Right renal cortex interstitium (tissue), 3 donors: ENCODE data around the gene PRM1. TPM values are rescaled to one million over a fixed set of nuclear protein-coding genes. Genes with fewer than 3 reads are reported as not detected.
"Not testable (repeated sequence)": the region's sequence is repeated elsewhere in the genome, so short reads cannot be mapped to it uniquely, and the experiment has no call there.

Source experiments
- DNase-seq, 3 donors: peaks; one replicate each; pipeline ENCODE4 v3.0.0-alpha.2; 2013; ENCODE audit warnings: low read depth in 3 of 3, low spot score in 2 of 3
- polyA plus RNA-seq, 3 donors: library from polyadenylated mRNA; unstranded; fragments of 120-200 nt; gene quantifications; one replicate each; pipeline ENCODE4 v1.2.1, GENCODE V29; 2013; ENCODE audit not compliant: insufficient read length in 3 of 3

PRM1 gene
- polyA plus RNA-seq, 3 donors = not detected

DNA sequence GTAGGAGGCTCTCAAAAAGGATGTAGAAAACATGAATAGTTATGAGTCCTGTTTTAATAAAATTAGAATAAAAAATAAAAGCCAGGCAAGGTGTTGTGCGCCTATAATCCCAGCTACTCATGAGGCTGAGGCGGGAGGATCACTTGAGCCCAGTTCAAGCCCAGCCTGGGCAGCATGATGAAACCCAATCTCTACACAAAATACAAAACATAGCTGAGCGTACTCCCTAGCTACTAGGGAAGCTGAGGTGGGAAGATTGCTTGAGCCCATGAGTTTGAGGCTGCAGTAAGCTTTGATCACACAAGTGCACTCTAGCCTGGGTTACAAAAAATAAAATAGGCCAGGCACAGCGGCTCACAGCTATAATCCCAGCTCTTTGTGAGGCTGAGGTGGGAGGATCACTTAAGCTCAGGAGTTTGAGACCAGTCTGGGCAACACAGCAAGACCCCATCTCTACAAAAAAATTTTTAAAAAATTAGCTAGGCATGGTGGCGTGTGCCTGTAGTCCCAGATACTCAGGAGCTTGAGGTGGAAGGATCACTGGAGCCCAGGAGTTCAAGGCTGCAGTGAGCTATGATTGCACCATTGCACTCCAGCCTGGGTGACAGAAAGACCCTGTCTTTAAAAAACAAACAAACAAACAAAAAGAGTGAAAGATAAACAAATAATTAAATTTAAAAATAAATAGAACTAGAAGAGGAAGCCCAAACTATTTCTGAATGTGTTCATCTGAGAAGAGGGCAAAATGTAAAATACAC, 17.2 kb upstream of the PRM1 start:
- DNase-seq = no peak

DNA sequence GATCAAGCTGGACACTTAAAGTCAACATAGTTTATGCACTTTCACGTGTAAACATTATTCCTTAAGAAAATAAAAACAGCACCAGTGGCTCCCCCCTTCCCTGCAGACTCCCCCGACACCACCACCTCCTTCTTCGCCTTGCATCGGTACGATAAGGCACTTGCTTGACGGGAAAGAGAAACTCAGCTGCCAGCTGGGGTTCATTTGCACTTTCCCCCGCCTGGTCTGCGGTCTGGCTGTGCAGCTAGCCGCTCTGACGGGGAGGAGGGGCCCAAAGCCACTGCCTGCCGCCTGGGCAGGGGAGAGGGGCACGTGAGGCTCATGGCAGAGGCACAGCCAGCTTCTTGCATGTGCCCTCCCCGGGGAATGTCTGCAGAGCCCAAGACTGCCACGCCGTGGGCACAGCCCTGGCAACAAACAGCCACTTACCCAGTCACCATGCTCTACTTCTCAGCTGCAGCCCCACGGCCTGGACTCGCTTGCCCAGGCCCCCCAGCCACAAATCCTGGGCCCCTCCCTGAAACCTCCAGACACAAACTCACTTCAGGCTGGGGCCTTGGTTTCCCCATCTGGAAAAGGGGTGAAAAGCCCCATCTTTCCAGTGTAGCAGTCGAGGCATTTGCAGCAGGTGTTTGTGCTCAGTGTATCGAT, 16.5 kb upstream of the PRM1 start:
- peak in 1 of 3 donors; percentile 47 for DNase-seq

DNA sequence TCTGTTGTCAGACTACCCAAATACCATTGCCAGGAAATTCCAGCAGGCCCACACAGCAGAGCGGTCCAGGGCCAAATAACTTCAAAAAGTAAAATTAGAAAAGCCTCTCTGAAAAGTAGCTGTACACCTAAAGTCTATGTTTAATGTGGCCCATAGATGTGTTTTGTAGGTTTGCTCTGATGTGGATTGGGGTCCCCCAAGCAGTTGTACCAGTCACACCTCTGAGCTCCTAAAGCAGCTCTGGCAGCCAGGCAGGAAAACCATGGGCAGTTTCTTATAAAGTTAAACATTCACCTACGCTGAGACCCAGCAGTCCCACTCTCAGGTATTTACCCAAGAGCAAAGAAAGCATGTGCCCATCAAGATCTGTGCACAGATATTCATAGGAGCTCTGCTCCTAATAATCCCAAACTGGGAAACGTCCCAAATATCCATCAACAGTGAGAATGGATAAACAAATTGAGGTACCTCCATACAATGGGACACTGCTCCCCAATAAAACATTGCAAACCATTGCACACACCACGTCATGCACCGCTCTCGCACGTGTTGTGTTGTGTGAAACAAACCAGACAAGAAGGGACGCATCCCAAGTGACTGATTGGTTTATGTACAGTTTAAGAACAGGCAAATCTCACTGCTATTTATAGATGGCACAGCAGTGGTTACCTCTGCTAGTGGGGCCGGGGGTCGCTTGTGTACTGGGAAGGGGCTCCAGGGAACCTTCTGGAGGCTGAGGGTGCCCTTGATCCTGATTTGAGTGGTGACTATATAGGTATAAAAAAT, 15.8 kb upstream of the PRM1 start:
- no peak for DNase-seq

DNA sequence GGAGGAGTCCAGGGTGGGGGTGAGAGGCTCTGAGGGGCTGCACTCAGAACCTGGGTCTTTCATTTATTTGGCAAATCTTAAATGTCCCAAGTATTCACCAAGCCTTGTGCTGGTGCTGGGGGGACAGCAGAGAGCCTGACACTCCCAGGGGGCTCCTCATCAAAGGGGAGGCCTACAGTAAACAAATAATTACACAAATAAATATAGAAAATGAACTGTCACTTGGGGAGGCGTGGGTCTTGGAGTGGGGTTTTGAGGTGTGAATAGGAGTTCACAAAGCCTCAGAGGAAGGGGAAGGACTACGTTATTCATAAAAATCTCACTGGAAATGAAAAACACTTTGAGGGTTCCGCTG, 15.2 kb upstream of the PRM1 start:
- no peak for DNase-seq

DNA sequence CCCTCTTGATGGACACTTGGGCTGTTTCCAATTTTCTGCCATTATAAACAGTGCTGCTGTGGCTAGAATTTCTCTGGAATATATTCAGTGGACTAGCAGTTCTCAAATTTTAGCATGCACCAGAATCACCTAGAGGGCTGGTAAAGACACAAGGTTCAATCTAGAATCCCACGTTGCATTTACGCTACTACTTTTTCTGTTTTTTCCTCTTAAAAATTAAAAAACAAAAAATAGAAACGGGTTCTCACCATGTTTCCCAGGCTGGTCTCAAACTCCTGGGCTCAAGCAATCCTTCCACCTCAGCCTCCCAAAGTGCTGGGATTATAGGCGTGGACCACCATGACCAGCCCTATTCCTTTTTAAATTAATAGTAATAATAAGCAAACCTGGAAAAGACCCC, 14.5 kb upstream of the PRM1 start:
- DNase-seq = no peak

DNA sequence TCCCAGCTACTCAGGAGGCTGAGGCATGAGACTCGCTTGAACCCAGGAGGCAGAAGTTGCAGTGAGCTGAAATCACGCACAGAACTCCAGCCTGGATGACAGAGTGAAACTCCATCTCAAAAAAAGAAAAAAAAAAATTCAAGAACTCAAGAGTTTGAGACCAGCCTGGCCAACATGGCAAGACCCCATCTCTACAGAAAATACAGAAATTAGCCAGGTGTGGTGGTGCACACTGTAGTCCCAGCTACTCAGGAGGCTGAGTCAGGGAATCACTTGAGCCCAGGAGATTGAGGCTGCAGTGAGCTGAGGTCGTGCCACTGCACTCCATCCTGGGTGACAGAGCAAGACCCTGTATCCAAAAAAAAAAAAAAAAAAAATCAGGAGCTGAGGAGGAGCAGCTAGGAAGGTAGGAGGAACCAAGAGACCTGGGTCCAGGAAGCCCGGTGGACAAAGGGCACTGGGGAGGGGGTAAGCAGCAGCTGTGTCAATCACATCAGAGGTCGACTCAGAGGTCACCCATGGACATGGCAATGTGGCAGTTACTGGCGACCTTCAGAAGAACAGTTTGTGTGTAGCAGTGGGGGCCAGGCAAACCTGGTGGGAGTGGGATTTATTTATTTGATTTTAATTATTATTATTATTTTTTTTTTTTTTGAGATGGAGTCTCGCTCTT, 11.1 kb upstream of the PRM1 start:
- DNase-seq = no peak

DNA sequence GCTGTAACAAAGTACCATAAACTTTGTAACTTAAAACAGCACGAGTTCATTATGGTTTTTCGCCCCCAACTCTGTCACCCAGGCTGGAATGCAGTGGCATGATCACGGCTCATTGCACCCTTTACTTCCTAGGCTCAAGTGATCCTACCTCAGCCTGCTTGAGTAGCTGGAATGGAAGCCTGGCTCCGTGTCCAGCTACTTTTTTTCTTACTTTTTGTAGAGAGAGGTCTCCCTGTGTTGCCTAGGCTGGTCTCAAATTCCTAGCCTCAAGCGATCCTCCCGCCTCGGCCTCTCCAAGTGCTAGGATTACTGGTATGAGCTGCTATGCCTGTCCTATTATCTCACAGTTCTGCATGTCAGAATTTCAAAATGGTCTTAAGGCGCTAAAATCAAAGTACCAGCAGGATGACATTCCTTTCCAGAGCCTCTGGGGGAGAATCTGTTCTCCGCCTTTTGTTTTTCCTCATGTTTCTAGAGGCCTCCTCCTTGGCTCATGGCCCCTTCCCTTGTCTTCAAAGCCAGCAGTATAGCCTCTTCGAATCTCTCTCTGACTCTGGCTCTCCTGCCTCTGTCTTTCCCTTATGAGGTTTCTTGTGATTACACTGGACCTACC, 10.1 kb upstream of the PRM1 start:
- peak in 2 of 3 donors; percentile 31 to 61 for DNase-seq

DNA sequence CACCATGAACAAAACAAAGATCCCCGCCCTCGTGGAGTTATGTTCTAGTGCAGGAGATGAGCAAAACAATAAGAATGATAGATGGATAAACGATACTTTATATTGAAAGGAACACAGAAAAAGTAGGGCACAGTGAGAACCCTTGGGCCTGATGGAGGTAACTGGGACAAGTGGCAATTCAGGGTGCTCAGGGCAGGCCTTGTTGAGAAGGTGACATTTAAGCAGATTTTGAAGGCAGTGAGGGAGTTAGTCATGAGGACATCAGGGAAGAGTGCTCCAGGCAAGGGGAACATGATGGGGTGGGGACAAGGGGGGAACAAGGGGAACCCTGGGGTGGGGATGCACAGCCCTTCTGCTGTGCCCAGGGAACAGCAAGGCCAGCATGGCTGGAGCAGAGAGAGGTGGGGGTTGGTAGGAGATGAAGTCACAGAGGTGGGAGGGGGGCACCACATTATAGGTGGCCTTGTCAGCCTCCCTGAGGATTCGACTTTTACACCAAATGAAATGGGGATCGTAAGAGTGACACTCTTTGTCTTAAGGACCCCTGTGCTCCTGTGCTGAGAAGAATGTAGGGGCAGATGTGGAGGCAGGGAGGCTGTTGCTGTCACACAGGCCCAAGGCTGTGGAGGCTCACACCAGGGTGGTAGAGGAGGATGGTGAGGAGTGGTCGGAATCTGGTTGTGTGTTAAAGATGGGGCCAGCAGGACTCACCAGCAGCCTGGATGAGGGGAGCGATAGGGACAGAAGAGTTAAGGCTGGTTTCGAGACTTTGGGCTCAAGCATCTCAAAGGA, 9.2 kb upstream of the PRM1 start:
- DNase-seq = no peak

DNA sequence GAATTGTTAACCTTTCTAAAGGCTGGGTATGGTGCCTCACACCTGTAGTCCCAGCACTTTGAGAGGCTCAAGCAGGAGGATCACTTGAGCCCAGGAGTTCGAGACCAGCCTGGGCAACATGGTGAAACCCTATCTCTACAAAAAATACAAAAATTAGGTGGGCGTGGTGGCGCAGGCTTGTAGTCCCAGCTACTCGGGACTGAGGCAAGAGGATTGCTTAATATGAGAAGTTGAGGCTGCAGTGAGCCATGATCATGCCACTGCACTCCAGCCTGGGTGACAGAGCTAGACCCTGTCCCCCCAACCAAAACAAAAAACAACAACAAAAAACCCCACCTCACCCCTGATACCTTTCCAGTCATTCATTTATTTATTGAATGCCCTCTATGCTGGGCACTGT, 8.6 kb upstream of the PRM1 start:
- DNase-seq = not testable (repeated sequence)

DNA sequence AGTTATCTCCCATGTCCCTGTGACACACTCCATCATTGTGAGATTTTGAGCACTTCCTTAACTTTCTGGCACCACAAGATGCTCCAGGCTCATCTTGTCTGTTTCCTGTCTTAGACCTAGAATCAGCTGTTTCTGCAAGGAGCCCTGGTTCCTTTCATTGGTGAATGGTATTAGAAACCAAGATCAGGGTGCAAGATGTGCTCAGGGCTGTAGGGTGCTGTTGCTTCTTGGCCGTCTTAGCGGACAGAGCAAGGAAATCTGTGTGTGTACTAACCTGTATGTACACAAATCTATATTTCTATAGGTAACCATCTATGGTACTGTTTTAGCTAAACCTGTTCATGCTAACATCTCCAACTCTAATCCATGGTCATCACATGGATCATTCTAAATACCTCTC, 8.1 kb upstream of the PRM1 start:
- DNase-seq = no peak

DNA sequence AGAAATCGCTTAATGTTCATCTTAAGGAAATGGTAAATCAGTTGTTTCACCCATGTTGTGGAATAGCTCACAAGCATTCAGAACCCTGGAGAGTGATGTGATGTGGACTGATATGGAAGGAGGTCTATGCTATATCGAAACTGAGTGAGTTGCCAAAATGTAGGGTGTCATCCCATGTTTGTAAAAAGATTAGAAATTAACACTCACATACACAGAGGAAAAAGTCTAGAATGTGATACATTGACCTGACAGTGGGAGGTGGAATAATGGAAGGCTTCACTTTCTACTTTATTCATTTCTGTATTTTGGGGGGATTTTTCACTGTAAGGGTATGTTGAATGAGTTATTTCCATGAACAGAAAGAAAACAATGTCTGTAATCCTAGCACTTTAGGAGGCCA, 4.7 kb upstream of the PRM1 start:
- no peak for DNase-seq

DNA sequence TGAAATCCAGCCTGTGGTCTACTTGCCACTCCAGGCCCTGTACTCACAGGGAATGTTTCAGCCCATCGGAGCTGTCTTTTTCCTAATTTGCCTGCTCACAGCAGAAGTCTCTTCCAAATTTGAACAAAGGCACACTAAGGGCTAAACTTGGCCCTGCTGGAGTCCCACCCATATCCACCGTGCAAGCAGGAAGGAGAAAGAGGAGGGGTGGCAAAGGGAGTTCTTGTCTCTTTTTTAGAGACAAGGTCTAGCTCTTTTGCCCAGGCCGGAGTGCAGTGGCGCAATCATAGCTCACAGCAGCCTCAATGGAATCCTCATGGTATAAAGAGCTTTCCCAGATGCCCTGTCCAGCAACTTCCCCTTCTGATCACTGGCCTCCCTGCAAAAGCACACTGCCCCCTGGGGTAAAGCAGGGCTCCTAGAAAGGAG, 2.7 kb upstream of the PRM1 start:
- no peak for DNase-seq

DNA sequence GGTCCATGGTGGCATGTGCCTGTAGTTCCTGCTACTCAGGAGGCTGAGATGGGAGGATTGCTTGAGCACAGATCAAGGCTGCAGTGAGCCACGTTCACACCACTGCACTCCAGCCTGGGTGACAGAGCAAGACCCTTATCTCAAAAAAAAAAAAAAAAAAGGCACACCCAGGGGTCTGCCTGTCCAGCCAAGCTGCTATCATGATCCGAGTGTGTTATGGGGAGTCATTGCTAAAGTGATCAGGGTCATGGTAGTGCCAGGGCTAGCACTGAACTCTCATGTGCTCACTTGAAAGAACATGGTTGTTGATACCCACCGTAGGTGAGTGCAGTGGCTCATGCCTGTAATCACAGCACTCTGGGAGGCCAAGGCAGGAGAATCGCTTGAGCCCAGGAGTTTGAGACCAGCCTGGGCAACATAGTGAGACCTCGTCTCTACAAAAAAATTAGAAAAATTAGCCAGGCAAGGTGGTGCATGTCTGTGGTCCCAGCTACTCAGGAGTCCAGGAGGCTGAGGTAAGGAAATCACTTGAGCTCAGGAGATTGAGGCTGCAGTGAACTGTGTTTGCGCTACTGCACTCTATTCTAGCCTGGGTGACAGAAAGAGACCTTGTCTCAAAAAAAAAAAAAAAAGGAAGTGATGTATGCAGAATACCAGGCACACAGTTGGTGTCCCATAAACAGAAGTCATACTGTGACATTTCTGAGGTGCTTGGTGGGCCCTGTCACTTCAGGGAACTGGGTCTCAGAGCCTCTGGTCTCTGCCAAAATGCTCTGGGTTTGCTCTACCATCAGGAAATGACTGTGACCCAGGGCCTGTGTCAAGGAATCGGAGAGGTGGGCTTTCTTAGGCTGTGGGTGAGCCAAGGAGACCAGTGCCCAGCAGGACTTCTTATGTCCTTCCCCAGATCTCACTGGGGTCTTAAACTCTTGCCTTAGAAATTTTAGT, 2.2 kb downstream of the PRM1 start:
- DNase-seq = no peak

DNA sequence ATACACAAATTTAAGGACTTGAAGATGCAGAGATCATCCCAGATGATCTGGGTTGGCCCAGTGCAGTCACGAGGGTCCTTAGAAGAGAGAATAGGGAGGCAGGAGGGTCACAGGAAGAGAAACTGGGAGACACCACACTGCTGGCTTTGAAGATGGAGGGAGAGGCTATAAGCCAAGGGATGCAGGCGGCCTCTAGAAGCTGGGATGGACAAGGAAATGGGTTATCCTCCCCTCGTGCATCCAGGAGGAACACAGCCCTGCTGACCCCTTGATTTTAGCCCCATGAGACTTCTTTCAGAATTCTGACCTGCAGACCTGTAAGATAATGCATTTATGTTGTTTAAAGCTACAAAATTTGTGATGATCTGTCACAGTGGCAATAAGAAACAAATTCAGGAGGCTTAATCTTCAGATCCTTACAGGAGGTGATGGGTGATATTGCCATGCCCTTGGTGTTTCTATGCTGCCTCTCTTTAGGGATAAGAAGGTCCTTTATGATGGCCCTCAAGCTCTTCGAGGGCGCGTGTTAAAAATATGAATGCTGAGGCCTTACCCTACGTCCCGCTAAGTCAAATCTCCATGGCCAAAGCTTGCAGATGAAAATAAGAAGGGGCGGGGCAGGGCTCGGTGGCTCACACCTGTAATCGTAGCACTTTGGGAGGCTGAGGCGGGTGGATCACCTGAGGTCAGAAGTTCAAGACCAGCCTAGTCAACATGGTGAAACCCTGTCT, 3.4 kb downstream of the PRM1 start:
- DNase-seq = no peak

DNA sequence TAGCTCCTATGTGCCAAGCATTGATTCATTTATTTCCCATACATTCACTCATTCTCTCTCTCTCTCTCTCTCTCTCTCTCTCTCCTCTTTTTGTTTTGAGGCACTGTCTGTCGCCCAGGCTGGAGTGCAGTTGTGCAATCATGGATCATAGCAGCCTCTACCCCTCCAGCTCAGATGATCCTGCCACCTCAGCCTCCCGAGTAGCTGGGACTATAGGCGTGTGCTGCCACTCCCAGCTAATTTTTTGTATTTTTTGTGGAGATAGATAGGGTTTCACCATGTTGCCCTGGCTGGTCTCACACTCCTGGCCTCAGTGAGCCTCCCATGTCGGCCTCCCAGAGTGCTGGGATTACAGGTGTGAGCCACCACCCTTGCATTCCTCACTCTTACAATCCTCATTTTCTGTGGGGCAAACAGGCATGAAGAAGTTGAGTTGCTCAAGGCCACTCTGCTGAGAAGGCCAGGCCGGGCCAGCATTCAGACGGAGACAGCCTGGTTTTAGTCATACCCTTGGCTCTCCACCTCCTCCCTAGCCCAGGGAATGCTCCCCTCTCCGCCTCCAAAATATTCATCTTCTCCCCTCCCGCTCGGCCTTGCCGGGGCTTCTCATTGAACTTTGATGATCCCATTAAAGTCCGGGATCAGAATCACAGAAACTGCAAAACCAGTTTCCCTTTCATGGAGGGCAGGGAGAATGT, 4.1 kb downstream of the PRM1 start:
- no peak for DNase-seq

DNA sequence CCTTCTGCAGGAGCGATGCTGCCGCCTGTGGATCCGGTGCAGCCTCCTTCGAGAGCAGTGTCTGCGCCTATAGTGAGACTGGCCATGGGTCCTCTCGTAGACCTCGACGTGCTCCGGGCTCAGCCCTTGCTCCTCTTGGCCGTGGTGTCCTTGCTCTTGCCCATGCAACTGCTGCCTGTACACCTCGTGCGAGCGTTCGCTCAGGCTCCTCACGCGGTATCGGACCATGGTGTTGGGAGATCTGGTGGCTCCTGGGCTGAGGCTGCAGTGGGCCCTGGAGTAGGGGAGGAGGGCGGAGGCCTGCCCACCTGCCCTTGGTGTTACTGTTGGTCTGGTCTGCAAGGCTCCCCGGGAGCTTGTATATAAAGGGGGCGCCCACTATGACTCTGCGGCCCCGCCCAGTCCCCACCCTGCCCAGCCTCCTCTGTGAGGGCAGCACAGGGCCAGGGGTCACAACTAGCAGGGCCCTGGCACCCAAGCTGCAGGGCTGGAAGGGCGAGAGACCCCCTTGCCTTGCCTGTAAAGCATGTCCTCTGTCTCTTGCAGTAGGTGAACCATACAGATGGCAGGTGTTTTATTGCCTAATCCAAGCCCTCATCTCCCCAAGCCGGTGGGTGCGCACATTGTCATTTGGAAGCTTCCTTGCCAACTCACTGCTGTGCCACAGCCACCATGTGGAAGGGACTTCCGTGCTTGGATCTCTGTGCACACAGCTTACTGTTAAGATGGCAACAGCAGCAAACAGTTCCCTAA, 4.8 kb downstream of the PRM1 start, which contains the start of gene PRM2:
PRM2 (minus strand) TSS at position 338 of the 753 bp plus-strand sequence; CDS start at position 228, 110 bp downstream.
- DNase-seq = no peak

DNA sequence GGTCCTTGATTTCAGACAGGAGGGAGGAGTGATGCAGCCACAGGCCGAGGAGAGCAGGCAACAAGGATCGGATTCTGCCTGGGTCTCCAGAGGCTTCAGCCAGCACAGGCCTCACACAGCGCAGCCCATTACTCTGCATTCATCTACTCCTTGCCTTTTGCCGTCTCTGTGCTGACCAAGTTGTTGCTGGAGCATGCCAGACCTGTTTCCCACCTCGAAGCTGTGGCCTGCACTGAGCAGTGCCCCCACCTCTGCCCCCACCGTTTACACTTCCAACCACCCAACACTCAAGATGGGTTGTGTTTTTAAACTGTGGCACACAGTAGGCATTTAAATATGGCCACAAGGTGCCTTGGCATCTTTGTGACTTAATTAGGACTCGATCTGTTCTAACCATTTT, 6.2 kb downstream of the PRM1 start:
- DNase-seq = no peak
